Measurements from ENCODE around the gene RFC3.
A peak's percentile ranks its signal among the peaks of the same experiment; 100 is the strongest.

DNA sequence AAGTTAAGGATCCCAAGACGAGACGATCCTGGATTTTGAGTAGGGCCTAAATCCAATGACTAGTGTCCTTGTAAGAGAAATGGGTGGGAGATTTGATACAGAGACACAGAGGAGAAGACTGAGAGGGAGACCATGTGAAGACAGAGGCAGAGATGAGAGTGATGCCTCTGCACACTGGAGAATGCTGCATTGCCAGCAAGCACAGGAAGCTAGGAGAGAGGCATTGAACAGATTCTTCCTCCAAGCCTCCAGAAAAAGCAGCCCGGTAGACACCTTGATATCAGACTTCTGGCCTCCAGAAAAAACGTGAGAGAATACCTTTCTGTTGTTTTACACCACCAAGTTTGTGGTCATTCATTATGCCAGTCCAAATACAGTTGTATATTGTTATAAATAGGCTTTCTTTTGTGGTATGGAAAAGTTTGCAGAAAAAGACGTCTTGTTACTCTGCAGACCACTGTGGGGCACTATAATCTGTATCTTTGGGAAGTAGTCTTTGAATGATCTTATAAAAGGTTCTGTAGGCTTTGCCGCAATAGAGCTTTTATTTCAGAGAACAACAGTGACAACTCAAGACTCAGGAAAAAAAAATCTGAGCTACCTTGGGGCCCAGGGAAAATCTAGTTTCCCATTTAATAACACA, 17.9 kb upstream of the RFC3 start:
- TF ChIP-seq CTCF (IDR thresholded peaks at IDR 0.05) (peak; percentile 22 to 61 (median 53)), POLR2A (IDR thresholded peaks at IDR 0.05) (no peak)

All from adrenal gland (tissue), 5 donors.